Activated CD8-positive, alpha-beta memory T cell treated with anti-CD3 and anti-CD28 coated beads, Interleukin-2, amount 50 U/mL, for 4 hours (primary cell): Measurements from ENCODE around the gene TLX2.

Source experiments
- DNase-seq: peaks from one replicate; pipeline ENCODE4 v3.0.0-alpha.2; 2020

TLX2 gene

GRCh38 chr2:74497777-74498499 lies 16.3 kb upstream of the TLX2 start:
- DNase-seq = no peak

DNA sequence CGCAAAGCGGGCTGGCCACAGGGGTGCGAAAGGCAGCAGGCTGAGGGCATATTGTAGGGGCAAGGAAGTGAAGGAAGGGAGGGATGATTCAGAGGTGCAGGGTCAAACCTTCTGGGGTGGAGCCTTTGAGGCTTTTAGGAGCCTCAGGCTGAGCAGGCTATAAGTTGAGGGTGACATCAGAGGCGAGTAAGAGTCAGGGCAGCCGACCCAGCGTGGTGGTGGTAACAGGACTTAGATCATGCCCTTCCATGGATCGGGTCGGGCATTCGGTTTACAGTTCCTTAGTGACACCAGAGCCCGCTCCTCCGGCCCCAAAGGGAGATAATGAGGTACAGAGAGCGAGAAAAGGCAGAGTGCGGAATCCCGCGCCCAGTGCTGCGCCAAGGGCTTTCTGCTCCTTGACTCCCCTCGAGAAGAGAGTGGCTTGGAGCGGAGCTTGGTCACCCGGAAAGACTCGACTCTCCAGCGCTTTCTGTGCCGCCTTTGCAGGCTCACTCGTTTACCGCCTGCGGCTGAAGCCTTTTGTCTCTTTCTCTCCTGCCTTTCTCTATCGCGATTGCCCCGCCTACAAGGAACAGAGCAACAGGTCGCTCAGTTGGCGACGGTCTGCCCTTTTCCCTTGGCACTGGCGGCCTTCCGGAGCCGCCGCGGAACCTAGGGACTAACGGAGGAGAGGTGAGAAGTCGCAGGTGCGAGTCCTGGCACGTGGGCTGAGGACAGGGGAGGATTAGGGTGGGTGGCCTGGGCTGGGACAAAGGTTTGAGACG lies 15.6 kb upstream of the TLX2 start:
- no peak for DNase-seq

DNA sequence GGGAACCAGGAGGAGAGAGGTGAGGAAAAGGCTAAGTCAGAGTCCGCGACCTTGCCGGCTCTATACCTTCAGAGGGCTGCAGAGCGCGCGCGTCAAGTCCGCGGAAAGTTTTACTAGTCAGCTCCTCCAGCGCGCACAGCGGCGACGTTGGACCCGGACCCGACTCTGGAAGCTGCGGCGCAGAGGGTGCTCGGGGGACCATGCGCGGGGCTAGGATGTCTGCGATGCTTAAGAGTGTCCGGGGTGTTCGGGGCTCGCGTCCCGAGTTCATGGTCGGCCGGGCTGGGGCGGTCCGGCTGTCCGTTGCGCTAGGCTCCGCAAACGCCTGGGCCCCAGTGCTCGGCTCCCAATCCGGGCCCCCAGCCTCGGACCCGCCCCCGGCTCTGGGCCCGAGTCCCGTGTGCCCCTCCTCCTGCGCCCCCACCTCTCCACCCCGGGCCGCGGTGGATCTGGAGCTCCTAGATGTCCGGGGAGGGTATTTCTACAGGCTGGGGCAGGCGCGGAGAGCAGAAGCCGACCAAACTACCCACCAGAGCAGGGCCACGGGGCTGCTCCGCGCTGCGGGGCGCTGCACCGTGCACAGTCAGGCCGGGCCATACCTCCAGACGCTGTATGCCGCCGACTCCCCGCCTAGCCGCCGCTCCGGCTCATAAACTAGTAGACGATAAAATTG lies 14.8 kb upstream of the TLX2 start, which contains the start of gene LBX2:
Gene LBX2 (minus strand): TSS at position 337 of the 673 bp plus-strand sequence. CDS start 66 bp downstream, at position 271.
- DNase-seq = no peak

- no peak for DNase-seq
These were observed 14.2 kb upstream of the TLX2 start for GRCh38 chr2:74499940-74500577.

- no peak for DNase-seq
These were observed 13.7 kb upstream of the TLX2 start for GRCh38 chr2:74500578-74500946.

DNA sequence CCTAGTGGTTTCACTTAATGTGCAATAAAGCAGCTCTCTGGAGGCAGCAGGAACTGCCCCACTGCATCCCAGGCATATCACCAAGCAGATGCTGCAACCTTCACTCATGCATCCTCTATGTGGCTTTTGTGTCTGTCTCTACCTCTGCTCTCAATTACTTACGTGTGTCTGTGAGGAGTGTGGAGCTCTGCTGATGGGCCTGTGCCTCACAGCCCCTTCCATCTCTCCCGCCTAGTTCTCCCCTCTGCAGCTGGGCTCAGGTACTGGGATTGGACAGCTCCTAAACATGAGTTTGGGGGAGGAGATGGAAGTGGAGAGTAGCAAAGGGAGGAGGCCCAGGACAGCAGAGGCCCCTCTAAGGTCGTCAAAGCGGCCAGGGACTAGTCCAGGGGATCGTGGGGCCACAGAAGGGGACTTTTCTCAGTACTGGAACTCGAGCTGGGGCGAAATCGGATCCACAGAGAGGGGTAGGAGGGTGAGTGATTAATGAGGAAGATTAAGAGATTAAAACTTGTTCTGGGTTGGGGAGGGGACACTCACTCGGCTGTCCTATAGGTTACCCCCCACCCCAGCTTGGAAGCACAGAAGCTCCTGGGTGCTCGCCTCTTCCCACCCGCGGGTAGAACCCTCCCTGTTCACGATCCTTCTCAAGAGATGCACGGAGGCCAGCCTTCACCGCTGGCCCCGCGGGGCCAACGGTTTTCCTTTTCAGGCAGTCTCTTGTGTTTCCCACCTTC lies 12.7 kb upstream of the TLX2 start:
- no peak for DNase-seq

DNA sequence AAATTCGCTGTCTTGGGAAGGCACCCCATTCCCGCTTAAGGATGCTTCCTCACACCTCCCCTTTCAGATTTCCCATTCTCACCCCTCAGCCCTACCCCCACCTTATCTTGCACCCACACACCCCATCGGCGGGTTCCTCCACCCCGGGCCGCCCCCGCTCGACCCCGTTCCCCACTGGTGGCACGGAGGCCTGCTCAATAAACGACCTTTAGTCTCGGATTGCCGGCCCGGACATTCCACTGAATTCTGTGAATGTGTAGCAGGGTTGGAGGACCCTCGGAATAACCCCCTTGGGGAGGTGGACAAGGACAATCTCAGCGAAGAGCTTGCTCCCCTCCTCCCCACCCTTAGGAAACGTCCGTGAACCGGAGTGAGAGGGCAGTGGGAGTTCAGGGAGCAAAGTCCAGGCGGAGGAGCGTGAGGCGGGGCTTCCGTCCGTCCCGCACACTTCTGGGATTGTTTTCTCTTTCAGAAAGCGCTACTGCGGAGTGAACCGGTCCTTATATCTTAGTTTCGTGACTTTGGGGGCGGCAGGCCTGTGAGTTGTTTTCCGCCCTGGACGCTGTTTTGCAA lies 12.0 kb upstream of the TLX2 start:
- no peak for DNase-seq

GRCh38 chr2:74502720-74503505 lies 11.3 kb upstream of the TLX2 start:
- peak; percentile 53 for DNase-seq

GRCh38 chr2:74503506-74504475 lies 10.5 kb upstream of the TLX2 start:
- DNase-seq = no peak

- no peak for DNase-seq
These were observed 9.7 kb upstream of the TLX2 start for GRCh38 chr2:74504591-74504990.

- no peak for DNase-seq
These were observed 8.6 kb upstream of the TLX2 start for GRCh38 chr2:74505448-74506246.

DNA sequence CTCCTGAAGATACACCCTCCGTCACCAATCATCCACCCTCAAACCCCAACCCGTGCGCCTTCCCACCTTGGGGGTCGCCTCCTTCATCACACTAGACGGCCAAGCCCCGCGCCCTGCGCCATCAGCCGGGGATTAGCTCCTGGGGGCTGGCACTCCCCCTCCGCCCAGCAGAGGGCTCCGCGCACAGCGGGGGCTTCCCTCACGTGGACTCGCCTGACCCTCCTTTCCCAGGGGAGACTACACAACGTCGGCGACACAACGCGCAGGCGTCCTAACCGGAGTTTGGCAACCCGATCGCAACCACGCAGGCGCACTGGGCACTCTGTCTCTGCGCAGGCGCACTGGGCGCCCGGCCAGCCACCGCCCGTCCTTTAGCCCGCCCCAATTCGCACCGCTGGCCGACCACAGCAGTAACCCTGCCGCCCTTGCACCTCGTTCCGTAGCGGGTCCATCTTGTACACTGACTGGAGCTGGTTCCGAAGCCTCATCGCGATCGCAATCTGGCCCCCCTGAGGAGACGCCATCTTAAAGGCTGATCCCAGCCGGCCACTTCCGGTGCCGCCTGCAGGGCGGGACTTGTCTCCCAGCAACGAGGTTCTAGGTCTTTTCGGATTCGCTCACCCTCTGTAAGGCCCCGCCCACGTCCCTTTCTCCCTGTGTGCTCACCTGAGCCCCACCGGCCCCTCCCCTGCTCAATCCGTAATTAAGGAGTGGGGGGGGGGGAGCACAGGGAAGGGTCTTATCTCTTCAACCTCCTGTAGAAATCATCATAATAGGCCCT lies 6.9 kb upstream of the TLX2 start, which contains the start of gene PCGF1:
Gene PCGF1 (minus strand): TSS at position 551 of the 781 bp plus-strand sequence. CDS start 27 bp downstream, at position 524.
- DNase-seq = peak; percentile 100

DNA sequence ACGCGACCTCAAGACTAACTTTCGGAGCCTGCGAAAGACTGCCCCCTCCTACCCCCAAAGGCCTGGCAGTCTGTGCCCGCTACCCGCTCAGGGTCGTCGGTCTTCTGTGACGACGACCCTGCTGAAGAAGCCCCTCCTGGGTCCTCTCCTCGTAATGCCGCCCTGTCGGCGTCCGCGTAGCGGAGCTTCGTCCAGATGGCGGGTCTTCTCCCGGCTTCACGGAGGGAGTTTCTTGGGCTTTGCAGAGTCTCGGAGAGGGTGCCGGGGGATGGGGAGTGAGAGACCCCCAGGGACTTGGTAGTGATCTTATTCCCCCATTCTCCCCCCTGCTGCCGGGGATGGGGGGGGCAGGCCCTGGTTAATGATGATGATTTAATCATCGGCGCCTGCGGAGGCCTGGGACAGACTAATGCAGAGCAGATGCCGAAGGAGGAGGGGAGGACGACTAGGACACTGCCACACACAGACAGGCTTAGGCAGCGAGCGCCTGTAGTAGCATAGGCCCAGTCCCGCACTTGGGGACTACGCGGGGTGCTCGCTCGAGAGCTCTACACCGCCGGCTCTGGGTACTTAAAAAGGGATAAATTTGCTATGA lies 6.2 kb upstream of the TLX2 start:
- DNase-seq = peak; percentile 38

GRCh38 chr2:74510272-74510671 lies 4.0 kb upstream of the TLX2 start:
- no peak for DNase-seq

DNA sequence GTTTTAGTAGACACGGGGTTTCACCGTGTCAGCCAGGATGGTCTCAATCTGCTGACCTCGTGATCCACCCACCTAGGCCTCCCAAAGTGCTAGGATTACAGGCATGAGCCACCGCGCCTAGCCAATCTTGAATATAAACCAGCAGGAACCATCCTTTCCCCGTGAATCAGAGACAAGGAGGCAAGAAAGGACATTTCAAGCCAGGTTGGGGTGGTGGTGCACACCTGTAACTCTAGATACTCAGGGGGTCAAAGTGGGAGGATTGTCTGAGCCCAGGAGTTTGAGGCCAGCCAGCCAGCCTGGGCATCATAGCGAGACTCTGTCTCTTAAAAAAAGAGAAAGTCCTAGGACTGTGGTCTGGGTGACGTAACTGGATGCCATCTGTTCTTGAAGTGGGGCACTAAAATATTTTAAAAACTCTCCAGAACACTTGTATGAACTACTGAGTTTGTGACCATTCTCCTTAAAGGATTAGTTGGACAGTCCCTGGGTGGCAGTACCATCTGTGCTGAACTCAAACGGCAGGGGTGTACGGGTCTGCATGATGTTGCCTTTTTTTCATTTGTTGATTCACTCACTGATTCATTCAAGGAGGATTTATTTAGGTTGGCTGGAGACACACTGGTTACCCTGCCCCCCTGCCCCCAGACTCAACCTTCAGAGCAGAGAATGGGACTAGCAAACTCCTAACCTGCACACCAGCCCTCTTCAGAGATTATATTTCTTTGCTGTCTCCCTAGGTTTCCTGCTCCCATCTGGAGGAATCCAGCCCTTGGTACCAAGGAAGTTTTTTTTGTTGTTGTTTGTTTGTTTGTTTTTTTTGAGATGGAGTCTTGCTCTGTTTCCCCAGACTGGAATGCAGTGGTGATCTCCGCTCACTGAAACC lies 2.9 kb upstream of the TLX2 start:
- no peak for DNase-seq

DNA sequence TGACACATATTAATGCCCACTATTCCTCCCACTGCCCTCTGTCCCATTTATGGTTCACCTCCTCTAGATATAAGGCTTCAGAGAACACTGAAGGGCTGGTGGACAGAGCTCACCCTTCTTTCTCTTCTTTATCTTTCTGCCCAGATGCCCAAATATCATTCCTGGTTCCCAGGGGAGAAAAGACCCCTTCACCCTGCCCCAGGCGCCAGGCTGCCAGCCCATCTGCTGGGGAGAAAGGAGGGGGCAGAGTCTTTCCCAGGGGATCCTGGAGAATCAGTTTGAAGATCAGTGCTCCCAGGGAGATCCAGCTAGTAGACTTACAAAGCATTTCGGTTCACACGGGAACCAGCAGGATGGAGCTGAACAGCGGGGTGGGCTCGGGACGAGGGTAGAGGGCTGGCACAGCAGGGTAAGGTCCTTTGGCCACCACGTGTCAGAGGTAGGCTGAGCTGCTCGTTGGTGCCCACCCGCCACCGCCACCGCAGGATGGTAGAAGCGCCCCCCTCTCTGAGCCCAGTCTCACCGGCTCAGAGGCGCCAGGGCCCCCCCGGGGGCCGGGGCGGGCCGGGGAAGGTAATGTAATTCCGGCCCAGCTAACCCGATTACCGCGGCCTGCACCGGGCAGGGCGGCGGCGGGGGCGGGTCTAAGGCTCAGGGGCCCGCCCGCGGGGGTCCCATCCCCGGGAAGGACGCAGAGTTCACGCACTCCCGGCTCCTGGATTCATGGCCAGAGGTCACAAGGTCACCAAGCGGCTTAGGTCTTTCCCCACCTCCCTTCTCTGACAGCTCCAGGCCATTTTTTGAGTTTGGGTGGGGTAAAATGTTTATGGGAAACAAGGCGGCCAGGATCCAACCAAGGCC lies 1.3 kb upstream of the TLX2 start:
- DNase-seq = no peak
